Measurements from ENCODE around the gene BDKRB1. TPM values are rescaled to one million over a fixed set of nuclear protein-coding genes. Genes with fewer than 3 reads are reported as not detected.

Gene BDKRB1
- total RNA-seq, 1 experiment from 2014 or later, result not detected

GRCh38 chr14:96310906-96311305 is 54.9 kb downstream of the BDKRB1 start:
- TF ChIP-seq, protein P1, sequence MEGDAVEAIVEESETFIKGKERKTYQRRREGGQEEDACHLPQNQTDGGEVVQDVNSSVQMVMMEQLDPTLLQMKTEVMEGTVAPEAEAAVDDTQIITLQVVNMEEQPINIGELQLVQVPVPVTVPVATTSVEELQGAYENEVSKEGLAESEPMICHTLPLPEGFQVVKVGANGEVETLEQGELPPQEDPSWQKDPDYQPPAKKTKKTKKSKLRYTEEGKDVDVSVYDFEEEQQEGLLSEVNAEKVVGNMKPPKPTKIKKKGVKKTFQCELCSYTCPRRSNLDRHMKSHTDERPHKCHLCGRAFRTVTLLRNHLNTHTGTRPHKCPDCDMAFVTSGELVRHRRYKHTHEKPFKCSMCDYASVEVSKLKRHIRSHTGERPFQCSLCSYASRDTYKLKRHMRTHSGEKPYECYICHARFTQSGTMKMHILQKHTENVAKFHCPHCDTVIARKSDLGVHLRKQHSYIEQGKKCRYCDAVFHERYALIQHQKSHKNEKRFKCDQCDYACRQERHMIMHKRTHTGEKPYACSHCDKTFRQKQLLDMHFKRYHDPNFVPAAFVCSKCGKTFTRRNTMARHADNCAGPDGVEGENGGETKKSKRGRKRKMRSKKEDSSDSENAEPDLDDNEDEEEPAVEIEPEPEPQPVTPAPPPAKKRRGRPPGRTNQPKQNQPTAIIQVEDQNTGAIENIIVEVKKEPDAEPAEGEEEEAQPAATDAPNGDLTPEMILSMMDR (conservative IDR thresholded peaks at IDR 0.05), result no peak
- H3K4me1 Mint-ChIP-seq, result peaks cover 5 to 6% of the 10 kb centered on the region in 2 experiments
- Histone ChIP-seq H2BK120ac (ENCODE audit: low read depth, low read length, poor library complexity, severe bottlenecking) (no peak overlapping the region), H3K27ac (ENCODE audit: insufficient read length, low read depth, low read length) (no peak overlapping the region), H3K18ac (ENCODE audit: insufficient read length, low read depth, low read length) (no peak overlapping the region), H3K23ac (ENCODE audit: insufficient read length, low read depth, low read length) (no peak overlapping the region), H4K5ac (ENCODE audit: insufficient read length, low read depth, low read length) (no peak overlapping the region), H4K8ac (replicated peaks; ENCODE audit: insufficient read length, low read depth, low read length) (no peak overlapping the region), H2BK20ac (ENCODE audit: low read depth, low read length, poor library complexity, severe bottlenecking) (no peak overlapping the region), H2AK5ac (ENCODE audit: insufficient read length, low read length) (no peak overlapping the region), H3K56ac (ENCODE audit: insufficient read length, low read depth, low read length) (no peak overlapping the region), H3K9me3 (ENCODE audit: control insufficient read depth, low read depth, low read length) (no peaks in the 10 kb centered on the region), H3K27me3 (ENCODE audit: insufficient read depth, low read length) (no peaks in the 10 kb centered on the region), H3K9ac (ENCODE audit: extremely low read depth, insufficient read length, low read length) (no peak overlapping the region), H3T11ph (ENCODE audit: low read length) (no peak overlapping the region), H3K14ac (ENCODE audit: insufficient read depth, low read length) (no peak overlapping the region), H2AFZ (ENCODE audit: low read length) (no peak overlapping the region), H4K91ac (ENCODE audit: insufficient read length, low read depth, low read length) (no peak overlapping the region), H2BK5ac (ENCODE audit: insufficient read length, low read length) (no peak overlapping the region), H3K79me1 (ENCODE audit: insufficient read depth, low read depth, low read length, poor library complexity, severe bottlenecking) (no peaks in the 10 kb centered on the region), H3K23me2 (ENCODE audit: insufficient read length, low read depth, low read length, poor library complexity, severe bottlenecking) (no peaks in the 10 kb centered on the region), H3K4me2 (ENCODE audit: insufficient read depth, insufficient read length, low read length) (no peak overlapping the region), H3K4me1 (ENCODE audit: insufficient read depth, low read length) (no peaks in the 10 kb centered on the region), H3K4ac (ENCODE audit: low read depth, low read length) (no peak overlapping the region), H3K79me2 (ENCODE audit: insufficient read depth, low read length) (no peaks in the 10 kb centered on the region), H2BK12ac (ENCODE audit: insufficient read length, low read depth, low read length) (no peak overlapping the region), H4K20me1 (ENCODE audit: control insufficient read depth, insufficient read depth, insufficient read length) (no peaks in the 10 kb centered on the region), H2BK15ac (ENCODE audit: low read depth, low read length) (no peak overlapping the region)
- H3K4me3 Mint-ChIP-seq, result no peak overlapping the region
- no peak for DNase-seq
- WGBS (ENCODE audit: extremely low coverage, insufficient read length, low lambda C conversion rate), result no CpG with 5 or more reads among the region's 6 CpGs
- peaks cover 3 to 37% (median 37%) of the 10 kb centered on the region in 3 experiments; a peak in 5 of 7 replicates for H3K36me3 Mint-ChIP-seq (ENCODE audit: insufficient read depth in 1 of 3, low read depth in 3 of 3)
- no peaks in the 10 kb centered on the region for H3K27me3 Mint-ChIP-seq (ENCODE audit: low read depth)
- H3K9me3 Mint-ChIP-seq, result no peaks in the 10 kb centered on the region
- H3K27ac Mint-ChIP-seq, result no peak overlapping the region

Other genes with a start within 250 kb of the BDKRB1 start
- 5.7 and 7.7 TPM in 2 replicates for gene C14orf132, start 216.8 kb upstream of the BDKRB1 start, total RNA-seq (2021)
- gene BDKRB2, start 51.4 kb upstream of the BDKRB1 start, total RNA-seq (2021), result 0.13 and 0.15 TPM in 2 replicates
- gene ATG2B, start 107.1 kb downstream of the BDKRB1 start, total RNA-seq (2021), result 10.9 and 12.6 TPM in 2 replicates
- 28.6 and 34.0 TPM in 2 replicates for gene GSKIP, start 107.3 kb downstream of the BDKRB1 start, total RNA-seq (2021)
- gene AK7, start 135.9 kb downstream of the BDKRB1 start, total RNA-seq (2021), result 2.3 and 2.5 TPM in 2 replicates
- gene PAPOLA, start 246.2 kb downstream of the BDKRB1 start, total RNA-seq (2021), result 184 and 188 TPM in 2 replicates

All from H9 (cell line).